HepG2 (cell line): Measurements from ENCODE around the gene TSC22D4. TPM values are rescaled to one million over a fixed set of nuclear protein-coding genes. Genes with fewer than 3 reads are reported as not detected.

Experiments used
- DNMT1 ChIP-seq: sonication (generic); formaldehyde crosslinking; IDR thresholded peaks from 2 replicates; pipeline ENCODE4 v1.5.1; 2020; ENCODE audit warnings: mild to moderate bottlenecking, missing genetic modification reagents
- ETV5 ChIP-seq: IDR thresholded peaks from 2 replicates; pipeline ENCODE4 v1.6.1; 2018; ENCODE audit warnings: missing biosample characterization, missing genetic modification reagents, inconsistent platforms, borderline replicate concordance
- HNRNPH1 ChIP-seq: fragments of 200-400 bp; formaldehyde crosslinking; optimal IDR thresholded peaks from 2 replicates; pipeline ENCODE3; 2017; ENCODE audit warnings: mild to moderate bottlenecking, low read depth, low read length
- MAFK ChIP-seq, 2 experiments: IDR thresholded peaks in 1 of 2; conservative IDR thresholded peaks in 1 of 2; 2 replicates each; pipeline ENCODE4 v1.6.1; 2011; ENCODE audit warnings: improper control_type of control experiment in 2 of 2, low read length in 2 of 2
- MEIS1 ChIP-seq: sonication (generic); formaldehyde crosslinking; IDR thresholded peaks from 2 replicates; pipeline ENCODE4 v1.9.0; 2021; ENCODE audit warnings: mild to moderate bottlenecking, missing genetic modification reagents, moderate library complexity, borderline replicate concordance
- NR1H2 ChIP-seq: sonication (generic); formaldehyde crosslinking; IDR thresholded peaks from 2 replicates; pipeline ENCODE4 v1.8.1; 2022; ENCODE audit warnings: low read depth, missing genetic modification reagents, borderline replicate concordance
- PHB2 ChIP-seq: fragments of 450-650 bp; IDR thresholded peaks from 2 replicates; pipeline ENCODE4 v1.6.1; 2018; ENCODE audit not compliant: partially characterized antibody
- PRPF4 ChIP-seq: fragments of 200-400 bp; formaldehyde crosslinking; IDR thresholded peaks from 2 replicates; pipeline ENCODE4 v1.6.1; 2016; ENCODE audit warnings: low read length, low read depth; ENCODE audit not compliant: poor library complexity, severe bottlenecking
- RARA ChIP-seq: IDR thresholded peaks from 2 replicates; pipeline ENCODE4 v1.6.1; 2016; ENCODE audit warnings: missing genetic modification reagents, missing compliant biosample characterization
- SMARCC2 ChIP-seq: fragments of 450-650 bp; IDR thresholded peaks from 2 replicates; pipeline ENCODE4 v1.6.1; 2017; ENCODE audit warnings: antibody characterized with exemption, mild to moderate bottlenecking
- TCF7L2 ChIP-seq: IDR thresholded peaks from 2 replicates; pipeline ENCODE4 v1.6.1; 2011; ENCODE audit warnings: mild to moderate bottlenecking, low read depth, low read length, moderate library complexity
- YEATS4 ChIP-seq: sonication (generic); formaldehyde crosslinking; IDR thresholded peaks from 2 replicates; pipeline ENCODE4 v1.4.0; 2020; ENCODE audit warnings: missing genetic modification reagents, borderline replicate concordance
- ZNF350 ChIP-seq: sonication (generic); formaldehyde crosslinking; IDR thresholded peaks from 2 replicates; pipeline ENCODE4 v1.4.0; 2020; ENCODE audit warnings: mild to moderate bottlenecking, low read depth, missing genetic modification reagents, borderline replicate concordance
- ZNF468 ChIP-seq: sonication (generic); formaldehyde crosslinking; IDR thresholded peaks from 2 replicates; pipeline ENCODE4 v1.8.0; 2022; ENCODE audit warnings: mild to moderate bottlenecking, moderate library complexity, missing genetic modification reagents
- ZNF557 ChIP-seq: sonication (generic); formaldehyde crosslinking; IDR thresholded peaks from 2 replicates; pipeline ENCODE4 v1.4.0; 2020; ENCODE audit warnings: missing genetic modification reagents
- ZNF563 ChIP-seq: sonication (generic); formaldehyde crosslinking; IDR thresholded peaks from 2 replicates; pipeline ENCODE4 v1.8.0; 2022; ENCODE audit warnings: mild to moderate bottlenecking, moderate library complexity, missing genetic modification reagents
- ZNF674 ChIP-seq: sonication (generic); formaldehyde crosslinking; IDR thresholded peaks from 2 replicates; pipeline ENCODE4 v1.5.0; 2020; ENCODE audit warnings: low read depth, mild to moderate bottlenecking, missing genetic modification reagents
- ZNF720 ChIP-seq: sonication (generic); formaldehyde crosslinking; IDR thresholded peaks from 2 replicates; pipeline ENCODE4 v1.4.0; 2020; ENCODE audit warnings: missing genetic modification reagents
- ZNF75D ChIP-seq: sonication (generic); formaldehyde crosslinking; IDR thresholded peaks from 2 replicates; pipeline ENCODE4 v1.8.1; 2023; ENCODE audit warnings: missing genetic modification reagents, mild to moderate bottlenecking, borderline replicate concordance
- ZNF781 ChIP-seq: sonication (generic); formaldehyde crosslinking; IDR thresholded peaks from 2 replicates; pipeline ENCODE4 v1.5.1; 2020; ENCODE audit warnings: borderline replicate concordance, mild to moderate bottlenecking, missing genetic modification reagents; ENCODE audit errors: not compliant biosample characterization
- polyA plus RNA-seq, 8 experiments: library from polyadenylated mRNA; depleted of rRNA in 3 of 8; stranded (reverse) in 7 of 8; unstranded in 1 of 8; fragments of >200 nt; fragmentation: Illumina TruSeq in 4 of 8; extraction: Trizol in 4 of 8; gene quantifications; 2 replicates each; pipeline versions ENCODE4 v1.2.1 to v1.2.3, GENCODE V29; 2011 to 2016; ENCODE audit warnings: low read depth in 4 of 8, missing spikeins in 1 of 8, mixed read lengths in 1 of 8; ENCODE audit not compliant: insufficient read depth in 1 of 8
- total RNA-seq, 5 experiments: library from RNA; depleted of rRNA; stranded (reverse); fragments of >200 nt; fragmentation: Illumina TruSeq; extraction: Trizol; gene quantifications; 2 replicates each; pipeline ENCODE4 v1.2.3, GENCODE V29; 2016; ENCODE audit warnings: low read depth in 1 of 5
- TF ChIP-seq, protein P1 (sequence below): sonication (generic); formaldehyde crosslinking; IDR thresholded peaks from 2 replicates; pipeline ENCODE4 v1.4.0; 2020; ENCODE audit warnings: missing genetic modification reagents
- TF ChIP-seq, protein P2 (sequence below): sonication (generic); formaldehyde crosslinking; IDR thresholded peaks from 2 replicates; pipeline ENCODE4 v1.4.0; 2020; ENCODE audit warnings: mild to moderate bottlenecking, missing genetic modification reagents
- TF ChIP-seq, protein P3 (sequence below): sonication (generic); formaldehyde crosslinking; IDR thresholded peaks from 2 replicates; pipeline ENCODE4 v1.4.0; 2020; ENCODE audit warnings: missing genetic modification reagents

TSC22D4 gene
- total and polyA plus RNA-seq, 2 of the 13 experiments (the other 11 are each of a cell fraction or from before 2014, with no cell fraction given) = 7.7 to 8.7 TPM

DNA sequence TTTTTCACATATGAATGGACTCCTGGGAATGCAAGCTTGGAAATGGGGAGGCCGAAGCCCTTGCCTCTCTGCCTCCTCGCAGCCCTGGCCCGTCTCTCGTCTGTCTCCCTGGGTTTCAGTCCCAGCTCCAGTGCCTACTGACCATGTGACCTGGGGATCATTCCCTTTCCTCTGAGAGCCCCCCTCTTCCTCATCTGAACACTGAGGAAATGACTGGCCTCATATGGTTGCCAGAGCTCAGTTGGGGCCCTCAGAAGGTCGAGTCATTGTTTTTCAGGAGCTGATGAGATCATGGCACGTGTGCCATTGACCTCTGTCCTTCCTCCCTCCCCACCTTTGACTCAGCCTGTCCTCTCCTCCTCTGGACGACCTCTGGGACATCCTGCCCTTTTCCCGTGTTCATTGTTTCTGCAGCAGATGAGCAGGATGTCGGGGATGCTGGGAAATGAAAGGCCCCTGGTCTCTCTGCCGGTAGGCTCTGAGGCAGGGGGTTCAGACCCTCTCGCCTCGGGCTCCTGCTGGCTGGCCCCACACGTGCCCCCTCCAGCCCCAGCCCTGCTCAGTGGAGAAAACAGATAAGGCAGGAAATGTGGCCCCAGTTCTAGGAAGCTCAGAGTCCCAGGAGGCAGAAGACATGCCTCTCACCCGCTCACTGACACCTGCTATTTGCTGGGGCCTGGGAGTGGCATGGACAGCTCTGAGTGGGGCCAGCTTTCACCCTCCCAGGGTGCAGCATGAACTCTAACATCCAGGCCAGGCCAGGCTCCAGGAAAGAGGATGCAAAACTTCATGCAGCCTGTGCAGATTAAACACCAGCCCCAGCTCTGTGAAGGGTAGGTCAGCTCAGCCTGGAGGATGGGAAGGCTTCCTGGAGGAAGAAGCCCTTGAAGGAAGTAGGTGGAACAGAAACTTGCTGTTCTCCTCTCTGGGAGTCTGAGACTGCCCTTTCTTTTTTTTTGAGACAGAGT lies 34.4 kb downstream of the TSC22D4 start (continued):
- no peak for TF ChIP-seq ZNF557 (CRISPR knock-in tag)
- TF ChIP-seq ZNF720 = no peak
- peak; percentile 52; the same call in 1 of the 2 replicates for TF ChIP-seq YEATS4 (CRISPR knock-in tag)
- TF ChIP-seq NR1H2 = no peak; the same call in 1 of the 2 replicates
- no peak for TF ChIP-seq ZNF468 (CRISPR knock-in tag)
- TF ChIP-seq MEIS1 (CRISPR knock-in tag) = peak; percentile 57; the same call in 1 of the 2 replicates
- TF ChIP-seq ZNF563 (CRISPR knock-in tag) = peak; percentile 55; the same call in 1 of the 2 replicates
- TF ChIP-seq TCF7L2 = no peak
- TF ChIP-seq PHB2 = no peak
- TF ChIP-seq ZNF781 (CRISPR knock-in tag) = peak; percentile 76
- TF ChIP-seq ZNF350 (CRISPR knock-in tag) = peak; percentile 81; the same call in 1 of the 2 replicates
- TF ChIP-seq, protein P1, sequence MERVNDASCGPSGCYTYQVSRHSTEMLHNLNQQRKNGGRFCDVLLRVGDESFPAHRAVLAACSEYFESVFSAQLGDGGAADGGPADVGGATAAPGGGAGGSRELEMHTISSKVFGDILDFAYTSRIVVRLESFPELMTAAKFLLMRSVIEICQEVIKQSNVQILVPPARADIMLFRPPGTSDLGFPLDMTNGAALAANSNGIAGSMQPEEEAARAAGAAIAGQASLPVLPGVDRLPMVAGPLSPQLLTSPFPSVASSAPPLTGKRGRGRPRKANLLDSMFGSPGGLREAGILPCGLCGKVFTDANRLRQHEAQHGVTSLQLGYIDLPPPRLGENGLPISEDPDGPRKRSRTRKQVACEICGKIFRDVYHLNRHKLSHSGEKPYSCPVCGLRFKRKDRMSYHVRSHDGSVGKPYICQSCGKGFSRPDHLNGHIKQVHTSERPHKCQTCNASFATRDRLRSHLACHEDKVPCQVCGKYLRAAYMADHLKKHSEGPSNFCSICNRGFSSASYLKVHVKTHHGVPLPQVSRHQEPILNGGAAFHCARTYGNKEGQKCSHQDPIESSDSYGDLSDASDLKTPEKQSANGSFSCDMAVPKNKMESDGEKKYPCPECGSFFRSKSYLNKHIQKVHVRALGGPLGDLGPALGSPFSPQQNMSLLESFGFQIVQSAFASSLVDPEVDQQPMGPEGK (CRISPR knock-in tag) = peak; percentile 84
- no peak for TF ChIP-seq SMARCC2
- 0 out of 2 replicates have a peak, but pooled peaks have one; percentile 61 for TF ChIP-seq DNMT1 (CRISPR knock-in tag)
- TF ChIP-seq ETV5 (CRISPR knock-in tag) = peak; percentile 97
- TF ChIP-seq, protein P2, sequence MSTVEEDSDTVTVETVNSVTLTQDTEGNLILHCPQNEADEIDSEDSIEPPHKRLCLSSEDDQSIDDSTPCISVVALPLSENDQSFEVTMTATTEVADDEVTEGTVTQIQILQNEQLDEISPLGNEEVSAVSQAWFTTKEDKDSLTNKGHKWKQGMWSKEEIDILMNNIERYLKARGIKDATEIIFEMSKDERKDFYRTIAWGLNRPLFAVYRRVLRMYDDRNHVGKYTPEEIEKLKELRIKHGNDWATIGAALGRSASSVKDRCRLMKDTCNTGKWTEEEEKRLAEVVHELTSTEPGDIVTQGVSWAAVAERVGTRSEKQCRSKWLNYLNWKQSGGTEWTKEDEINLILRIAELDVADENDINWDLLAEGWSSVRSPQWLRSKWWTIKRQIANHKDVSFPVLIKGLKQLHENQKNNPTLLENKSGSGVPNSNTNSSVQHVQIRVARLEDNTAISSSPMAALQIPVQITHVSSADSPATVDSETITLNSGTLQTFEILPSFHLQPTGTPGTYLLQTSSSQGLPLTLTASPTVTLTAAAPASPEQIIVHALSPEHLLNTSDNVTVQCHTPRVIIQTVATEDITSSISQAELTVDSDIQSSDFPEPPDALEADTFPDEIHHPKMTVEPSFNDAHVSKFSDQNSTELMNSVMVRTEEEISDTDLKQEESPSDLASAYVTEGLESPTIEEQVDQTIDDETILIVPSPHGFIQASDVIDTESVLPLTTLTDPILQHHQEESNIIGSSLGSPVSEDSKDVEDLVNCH = no peak
- TF ChIP-seq, protein P3, sequence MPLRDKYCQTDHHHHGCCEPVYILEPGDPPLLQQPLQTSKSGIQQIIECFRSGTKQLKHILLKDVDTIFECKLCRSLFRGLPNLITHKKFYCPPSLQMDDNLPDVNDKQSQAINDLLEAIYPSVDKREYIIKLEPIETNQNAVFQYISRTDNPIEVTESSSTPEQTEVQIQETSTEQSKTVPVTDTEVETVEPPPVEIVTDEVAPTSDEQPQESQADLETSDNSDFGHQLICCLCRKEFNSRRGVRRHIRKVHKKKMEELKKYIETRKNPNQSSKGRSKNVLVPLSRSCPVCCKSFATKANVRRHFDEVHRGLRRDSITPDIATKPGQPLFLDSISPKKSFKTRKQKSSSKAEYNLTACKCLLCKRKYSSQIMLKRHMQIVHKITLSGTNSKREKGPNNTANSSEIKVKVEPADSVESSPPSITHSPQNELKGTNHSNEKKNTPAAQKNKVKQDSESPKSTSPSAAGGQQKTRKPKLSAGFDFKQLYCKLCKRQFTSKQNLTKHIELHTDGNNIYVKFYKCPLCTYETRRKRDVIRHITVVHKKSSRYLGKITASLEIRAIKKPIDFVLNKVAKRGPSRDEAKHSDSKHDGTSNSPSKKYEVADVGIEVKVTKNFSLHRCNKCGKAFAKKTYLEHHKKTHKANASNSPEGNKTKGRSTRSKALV = no peak; the same call in 1 of the 2 replicates
- TF ChIP-seq PRPF4 = no peak
- TF ChIP-seq ZNF75D (CRISPR knock-in tag) = no peak
- no peak for TF ChIP-seq HNRNPH1
- TF ChIP-seq RARA (CRISPR knock-in tag) = peak; percentile 98
- TF ChIP-seq MAFK (conservative IDR thresholded peaks at IDR 0.05 in 1 of 2, IDR thresholded peaks at IDR 0.05 in 1 of 2; ENCODE audit: low read length in 2 of 2) = peak; percentile 24 to 51; a peak in 2 of 4 replicates
- TF ChIP-seq ZNF674 (CRISPR knock-in tag) = no peak
